Smooth muscle cell of the brain vasculature (primary cell): ENCODE measurements around the gene ZNF513.
"Not testable (repeated sequence)": the region's sequence is repeated elsewhere in the genome, so short reads cannot be mapped to it uniquely, and the experiment has no call there.

Experiments used
- DNase-seq: peaks from one replicate; pipeline ENCODE4 v3.0.0-alpha.2; 2012; ENCODE audit warnings: low read depth, low spot score

Gene ZNF513, protein sequence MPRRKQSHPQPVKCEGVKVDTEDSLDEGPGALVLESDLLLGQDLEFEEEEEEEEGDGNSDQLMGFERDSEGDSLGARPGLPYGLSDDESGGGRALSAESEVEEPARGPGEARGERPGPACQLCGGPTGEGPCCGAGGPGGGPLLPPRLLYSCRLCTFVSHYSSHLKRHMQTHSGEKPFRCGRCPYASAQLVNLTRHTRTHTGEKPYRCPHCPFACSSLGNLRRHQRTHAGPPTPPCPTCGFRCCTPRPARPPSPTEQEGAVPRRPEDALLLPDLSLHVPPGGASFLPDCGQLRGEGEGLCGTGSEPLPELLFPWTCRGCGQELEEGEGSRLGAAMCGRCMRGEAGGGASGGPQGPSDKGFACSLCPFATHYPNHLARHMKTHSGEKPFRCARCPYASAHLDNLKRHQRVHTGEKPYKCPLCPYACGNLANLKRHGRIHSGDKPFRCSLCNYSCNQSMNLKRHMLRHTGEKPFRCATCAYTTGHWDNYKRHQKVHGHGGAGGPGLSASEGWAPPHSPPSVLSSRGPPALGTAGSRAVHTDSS

DNA sequence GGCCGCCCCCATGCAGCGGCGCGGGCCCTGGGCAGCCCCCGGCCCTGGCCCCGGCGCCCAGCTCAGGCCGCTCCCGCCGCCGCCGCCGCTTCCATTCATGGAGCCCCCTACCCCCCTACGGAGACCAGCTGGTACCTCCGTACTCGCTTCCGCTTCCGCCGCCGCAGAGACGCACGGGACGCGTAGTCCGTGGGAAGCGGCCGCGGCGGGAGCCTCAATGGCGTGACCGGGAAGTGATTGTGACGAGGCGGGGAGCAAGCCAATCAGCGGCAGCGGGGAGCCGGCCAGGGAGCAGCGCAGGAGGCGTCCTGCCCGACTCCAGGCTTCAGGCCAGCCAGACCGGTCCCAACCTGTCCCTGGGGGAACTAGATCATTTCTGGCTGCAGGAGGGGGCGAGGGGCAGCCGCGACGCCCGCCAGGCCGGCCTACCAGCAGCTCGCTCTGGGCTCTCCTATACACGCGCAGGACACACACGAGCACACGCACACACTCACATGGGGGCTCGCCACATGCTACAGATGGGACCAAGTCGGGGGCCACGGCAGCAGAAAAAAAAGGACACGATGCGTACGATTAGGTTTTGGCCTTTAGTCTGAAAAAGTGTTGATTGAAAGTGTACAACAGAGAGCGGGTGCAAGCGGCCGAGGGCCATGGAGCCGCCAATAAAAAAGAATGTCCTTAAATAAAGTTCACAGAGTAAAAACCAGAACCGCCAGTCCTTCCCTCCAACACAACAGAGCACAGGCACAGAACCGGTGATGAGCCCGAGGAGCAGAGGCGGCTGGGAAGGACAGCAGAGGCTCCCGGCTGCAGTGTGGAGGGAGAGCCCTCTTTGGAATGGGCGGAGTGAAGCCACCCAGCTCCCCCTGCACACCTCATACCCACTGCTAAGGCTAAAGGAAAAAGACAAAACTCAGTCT is at the start of gene ZNF513:
Gene ZNF513 (minus strand): TSS at position 109 of the 920 bp plus-strand sequence. CDS start 208 bp downstream, outside the sequence.
- peak; percentile 83 for DNase-seq

DNA sequence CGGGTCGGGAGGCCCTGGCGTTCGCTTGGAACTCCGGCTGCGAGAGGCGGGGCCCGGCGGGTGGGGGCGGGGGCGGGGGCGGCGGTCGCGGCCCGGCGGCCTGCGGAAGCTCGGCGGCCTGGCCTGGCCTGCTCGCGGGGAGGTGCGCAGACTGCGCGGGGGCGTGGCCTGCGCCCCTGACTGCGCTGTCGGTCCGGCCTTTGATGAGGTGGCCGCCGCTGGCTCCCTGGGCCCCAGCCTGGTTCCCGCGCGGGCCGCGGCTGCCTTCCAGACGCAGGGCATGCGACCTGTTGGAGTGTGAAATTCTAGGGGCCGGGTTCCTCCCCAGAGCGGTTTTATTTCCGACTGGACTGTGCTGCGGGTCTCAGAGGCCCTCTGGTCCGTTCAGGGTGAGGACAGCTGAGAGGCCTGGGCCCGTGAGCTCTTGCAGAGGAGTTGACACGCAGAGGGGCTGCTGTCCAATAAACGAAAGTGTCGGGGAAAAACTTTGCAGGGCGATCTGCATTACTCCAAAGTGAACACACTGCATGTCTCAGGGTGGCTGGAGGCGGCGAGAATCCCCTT is 48.5 kb upstream of the ZNF513 start:
- peak; percentile 37 for DNase-seq

DNA sequence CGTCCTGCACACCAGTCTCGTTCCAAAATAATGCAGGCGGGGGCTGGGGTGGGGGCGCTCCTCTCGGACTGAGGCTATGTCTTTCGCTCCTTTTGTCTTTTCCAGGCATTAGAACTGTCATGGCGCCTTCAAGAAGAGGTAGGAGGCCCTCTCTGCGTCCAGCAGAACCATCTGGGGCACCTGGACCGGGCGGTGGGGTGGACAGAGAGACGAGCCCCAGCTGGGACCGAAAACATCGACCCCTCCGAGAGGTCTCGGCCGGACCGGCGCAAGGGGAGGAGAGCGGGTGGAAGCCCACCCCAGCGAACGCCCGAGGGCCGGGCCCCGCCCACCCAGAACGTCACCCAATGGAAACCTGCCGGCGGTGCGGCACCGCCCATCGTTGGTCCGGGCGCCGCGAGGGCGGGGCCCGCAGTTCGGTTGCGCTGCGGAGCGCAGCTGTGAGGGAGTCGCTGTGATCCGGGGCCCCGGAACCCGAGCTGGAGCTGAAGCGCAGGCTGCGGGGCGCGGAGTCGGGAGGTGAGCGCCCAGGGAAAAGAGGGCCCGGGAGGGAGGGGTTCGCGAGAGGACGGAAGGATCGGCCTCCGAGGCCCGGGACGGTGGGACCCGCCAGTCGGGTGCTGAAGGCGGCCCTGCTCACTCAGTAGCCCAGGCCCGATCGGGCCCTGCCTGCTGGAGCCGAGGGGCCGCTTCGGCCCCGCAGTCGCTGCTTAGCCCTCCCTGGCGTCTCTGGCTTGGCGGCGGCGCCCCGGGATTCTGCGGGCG is 47.9 kb upstream of the ZNF513 start, which contains the start of gene NRBP1:
Gene NRBP1 (plus strand): TSS at position 419 of the 765 bp plus-strand sequence. CDS start 4,643 bp downstream, outside the sequence.
- DNase-seq = peak; percentile 67

DNA sequence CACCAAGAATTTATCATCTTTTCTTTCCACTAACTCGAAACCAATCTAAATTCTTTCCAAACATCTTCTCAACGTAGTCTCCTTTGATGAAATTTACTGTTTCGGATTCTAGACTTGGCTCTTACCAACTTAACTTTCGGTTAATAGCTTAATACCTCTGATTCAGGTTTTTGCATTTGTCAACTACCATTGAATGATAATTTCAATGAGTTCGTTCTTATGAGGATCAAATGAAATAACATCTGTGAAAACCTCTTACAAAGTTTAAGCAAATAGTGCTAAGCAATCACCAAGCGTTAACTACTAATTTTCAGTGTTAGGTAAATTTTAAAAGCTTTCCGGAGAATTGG is 47.3 kb upstream of the ZNF513 start:
- DNase-seq = no peak

DNA sequence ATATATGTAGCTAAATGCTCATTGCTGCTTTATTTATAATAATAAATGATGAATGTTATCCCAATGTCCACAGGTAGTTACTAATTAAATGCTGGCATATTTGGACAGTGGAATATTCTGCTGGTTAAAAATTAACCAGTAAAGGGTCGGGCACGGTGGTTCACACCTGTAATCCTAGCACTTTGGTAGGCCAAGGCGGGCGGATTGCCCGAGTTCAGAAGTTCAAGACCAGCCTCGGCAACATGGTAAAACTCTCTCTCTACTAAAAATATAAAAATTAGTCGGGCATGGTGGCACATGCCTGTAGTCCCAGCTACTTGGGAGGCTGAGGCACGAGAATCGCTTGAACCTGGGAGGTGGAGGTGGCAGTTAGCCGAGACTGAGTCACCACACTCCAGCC is 44.5 kb upstream of the ZNF513 start:
- not testable (repeated sequence) for DNase-seq

DNA sequence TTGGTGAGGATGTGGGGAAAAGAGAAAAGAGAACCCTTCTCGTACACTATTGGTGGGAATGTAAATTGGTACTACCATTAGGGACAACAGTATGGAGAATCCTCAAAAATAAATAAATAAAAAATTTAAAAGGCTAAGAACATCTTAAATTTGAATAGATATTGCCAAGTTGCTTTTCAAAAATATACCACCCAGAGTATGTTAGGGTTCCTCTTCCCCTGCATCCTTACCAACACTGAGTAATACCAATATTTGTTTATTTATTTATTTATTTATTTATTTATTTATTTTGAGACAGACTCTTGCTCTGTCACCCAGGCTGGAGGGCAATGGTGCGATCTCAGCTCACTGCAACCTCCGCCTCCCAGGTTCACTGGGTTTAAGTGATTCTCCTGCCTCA is 42.4 kb upstream of the ZNF513 start:
- DNase-seq = no peak

DNA sequence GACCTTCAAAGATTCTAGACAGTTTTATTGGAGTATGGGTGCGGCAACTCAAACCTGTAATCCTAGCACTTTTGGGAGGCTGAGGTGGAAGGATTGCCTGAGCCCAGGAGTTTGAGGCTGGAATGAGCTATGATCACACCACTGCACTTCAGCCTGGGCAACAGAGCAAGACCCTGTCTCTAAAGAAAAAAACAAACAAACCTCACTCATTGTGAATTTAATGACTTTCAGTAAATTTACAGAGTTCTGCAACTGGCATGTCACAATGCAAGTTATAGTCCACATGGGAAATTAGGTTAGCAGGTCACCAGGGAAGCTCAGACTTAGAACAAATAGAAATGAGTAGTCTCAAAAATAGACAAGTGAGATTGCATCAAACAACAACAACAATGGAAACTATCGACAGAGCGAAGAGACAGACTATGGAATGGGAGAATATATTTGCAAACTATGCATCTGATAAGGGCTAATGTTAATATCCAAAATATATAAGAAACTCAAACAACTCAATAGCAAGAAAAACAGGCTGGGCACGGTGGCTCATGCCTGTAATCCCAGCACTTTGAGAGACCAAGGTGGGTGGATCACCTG is 41.2 kb upstream of the ZNF513 start:
- no peak for DNase-seq

DNA sequence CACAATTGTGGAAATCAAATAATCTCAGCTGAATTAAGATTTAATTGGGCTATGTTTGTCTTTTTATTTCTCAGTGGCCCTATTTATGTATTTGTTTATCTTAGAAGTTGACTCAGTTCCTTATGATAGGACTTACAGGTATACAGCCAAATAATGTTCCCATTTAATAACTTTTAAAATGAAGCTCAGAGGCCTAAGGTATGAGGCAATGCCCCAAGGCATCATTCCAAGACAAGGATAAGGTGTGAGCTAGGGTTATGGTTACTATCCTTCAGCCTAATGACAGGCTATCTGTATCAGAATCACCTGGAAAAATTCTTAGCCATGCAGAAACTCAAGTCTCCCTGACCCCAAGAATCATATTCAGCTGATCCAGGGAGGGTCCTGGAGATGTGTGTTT is 40.5 kb upstream of the ZNF513 start:
- DNase-seq = no peak

DNA sequence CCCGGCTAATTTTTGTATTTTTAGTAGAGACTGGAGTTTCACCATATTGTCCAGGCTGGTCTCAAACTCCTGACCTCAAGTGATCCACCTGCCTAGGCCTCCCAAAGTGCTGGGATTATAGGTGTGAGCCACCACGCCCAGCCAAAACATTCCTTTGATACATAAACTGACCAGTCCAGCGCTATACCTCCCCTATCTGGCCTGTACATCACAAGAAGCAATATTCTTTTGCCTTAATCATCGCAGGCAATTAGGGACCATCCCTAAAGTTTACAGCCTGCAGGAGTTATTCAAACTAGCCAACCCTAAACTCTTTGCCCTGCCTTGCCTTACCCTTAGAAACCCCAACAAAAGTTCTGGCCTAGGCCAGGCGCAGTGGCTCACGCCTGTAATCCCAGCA is 35.6 kb upstream of the ZNF513 start:
- DNase-seq = no peak

DNA sequence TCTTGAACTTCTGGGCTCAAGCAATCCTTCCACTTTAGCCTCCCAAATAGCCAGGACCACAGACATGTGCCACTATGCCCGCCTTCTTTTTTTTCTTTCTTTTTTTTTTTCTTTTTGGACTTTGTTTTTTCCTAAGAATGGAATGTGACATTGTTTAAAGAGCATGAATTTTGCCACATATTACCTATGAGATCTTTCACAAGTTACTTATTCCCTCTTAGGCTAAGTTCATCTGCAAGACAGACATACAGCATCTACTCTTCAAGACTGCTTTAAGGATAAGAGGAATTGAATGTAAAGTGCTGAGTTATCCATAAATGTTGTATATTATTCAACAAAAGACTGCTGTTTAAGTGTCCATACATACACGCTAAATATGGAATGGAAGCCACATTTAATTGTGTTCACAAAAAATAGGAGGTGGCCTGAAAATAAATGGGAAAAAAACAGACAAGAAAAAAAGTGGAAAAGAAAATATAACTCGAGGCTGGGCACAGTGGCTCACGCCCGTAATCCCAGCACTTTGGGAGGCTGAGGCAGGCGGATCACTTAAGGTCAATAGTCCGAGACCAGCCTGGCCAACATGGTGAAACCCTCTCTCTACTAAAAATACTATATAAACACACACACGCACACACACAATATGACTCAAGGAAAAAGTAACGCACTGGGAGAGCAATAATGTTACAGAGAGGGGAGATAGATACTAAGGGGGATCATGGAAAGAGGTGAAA is 32.1 kb upstream of the ZNF513 start:
- no peak for DNase-seq

DNA sequence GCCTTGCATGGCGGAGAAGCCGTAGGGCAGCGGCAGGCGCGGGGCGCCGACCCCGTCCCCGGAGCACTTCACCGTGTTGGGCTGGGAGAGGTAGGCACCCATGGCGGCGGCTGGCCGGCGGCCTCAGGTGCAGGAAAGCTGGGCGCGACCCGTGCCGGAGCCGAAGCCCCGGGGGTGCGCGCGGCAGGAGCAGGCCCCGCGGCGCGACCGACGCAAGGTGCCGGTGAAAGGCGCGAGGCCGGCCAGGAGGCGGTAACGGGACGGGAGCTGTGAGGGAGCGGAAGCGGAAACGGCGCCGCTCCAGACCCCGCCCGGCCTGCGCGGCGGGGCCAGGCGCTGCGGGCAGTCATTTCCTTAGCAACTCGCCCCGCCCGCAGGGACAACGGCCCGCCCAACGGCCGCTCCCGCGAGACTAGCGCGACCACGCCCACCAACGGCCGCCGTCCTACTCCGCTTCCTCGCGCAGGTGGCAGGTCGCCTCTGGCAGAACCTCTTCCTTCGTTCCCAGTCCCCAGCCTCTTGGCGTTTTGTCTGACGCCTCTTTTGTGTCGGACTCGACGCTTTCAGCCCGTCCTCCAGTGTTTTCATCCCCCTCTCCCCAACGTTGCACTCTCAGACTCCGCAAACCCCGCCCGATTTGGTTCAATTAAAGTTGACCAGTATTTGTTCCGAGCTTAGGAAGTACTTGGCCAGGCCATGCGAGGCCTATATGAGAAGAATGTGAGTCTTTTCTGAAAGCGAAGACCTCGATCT is 29.0 kb upstream of the ZNF513 start, which contains the start of gene PPM1G:
Gene PPM1G (minus strand): TSS at position 271 of the 753 bp plus-strand sequence. CDS start 169 bp downstream, at position 102.
- peak; percentile 70 for DNase-seq

DNA sequence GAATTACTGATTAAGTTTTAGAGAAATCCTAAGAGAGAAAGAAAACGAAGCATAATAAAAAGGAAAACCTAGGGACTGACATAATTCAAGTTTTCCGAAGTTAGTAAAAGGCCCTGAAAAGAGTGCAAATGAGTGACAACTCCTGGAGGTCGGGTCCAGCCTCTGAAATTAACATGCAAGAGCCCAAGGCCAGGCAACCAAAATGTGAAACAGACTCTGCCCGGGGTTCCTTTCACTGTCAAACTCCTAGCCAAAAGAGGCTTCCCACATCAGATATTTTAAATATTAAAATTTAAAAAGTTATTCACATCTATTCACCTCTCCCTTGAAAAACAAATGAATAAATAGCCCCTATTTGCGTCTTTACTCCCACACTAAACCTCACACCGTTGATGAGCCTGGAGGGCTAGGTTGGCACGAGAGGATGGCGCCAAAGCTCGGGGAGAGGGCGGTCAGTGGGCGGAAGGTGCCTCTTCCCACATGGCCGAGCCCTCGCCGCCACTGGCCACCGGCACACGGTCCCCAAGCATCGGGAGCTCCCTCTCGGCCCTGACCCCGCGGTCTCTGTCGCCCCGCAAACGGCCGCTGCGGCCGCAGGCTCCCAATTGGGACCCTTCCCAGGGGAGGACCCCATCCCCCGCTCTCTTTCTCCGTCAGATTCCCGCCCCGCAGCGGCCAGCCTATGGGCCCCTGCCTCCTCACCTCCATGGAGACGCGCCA is 28.2 kb upstream of the ZNF513 start:
- DNase-seq = no peak

DNA sequence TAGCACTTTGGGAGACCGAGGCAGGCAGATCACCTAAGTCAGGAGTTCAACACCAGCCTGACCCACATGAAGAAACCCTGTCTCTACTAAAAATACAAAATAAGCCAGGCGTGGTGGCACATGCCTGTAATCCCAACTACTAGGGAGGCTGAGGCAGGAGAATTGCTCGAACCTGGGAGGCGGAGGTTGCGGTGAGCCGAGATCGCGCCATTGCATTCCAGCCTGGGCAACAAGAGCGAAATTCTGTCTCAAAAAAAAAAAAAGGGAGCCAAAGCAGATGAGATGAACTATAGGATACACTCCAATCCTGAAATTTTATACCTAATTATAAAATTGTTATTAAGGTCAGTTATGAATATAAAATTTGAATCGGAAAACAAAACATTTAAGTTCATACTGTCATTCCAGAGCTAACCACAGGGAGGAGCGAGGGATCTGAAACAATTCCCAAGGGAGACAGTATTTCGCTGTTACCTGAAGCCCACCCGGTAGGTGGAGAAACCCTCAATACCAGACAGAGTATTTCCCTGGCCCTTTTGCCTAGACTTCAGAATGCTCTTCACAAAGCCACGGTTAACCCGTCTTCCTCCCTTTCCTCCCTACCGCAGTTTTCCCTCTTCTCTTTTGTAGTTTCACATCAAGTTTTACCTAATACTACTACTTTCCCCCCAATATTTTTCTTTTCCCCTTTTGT is 27.4 kb upstream of the ZNF513 start:
- DNase-seq = no peak

DNA sequence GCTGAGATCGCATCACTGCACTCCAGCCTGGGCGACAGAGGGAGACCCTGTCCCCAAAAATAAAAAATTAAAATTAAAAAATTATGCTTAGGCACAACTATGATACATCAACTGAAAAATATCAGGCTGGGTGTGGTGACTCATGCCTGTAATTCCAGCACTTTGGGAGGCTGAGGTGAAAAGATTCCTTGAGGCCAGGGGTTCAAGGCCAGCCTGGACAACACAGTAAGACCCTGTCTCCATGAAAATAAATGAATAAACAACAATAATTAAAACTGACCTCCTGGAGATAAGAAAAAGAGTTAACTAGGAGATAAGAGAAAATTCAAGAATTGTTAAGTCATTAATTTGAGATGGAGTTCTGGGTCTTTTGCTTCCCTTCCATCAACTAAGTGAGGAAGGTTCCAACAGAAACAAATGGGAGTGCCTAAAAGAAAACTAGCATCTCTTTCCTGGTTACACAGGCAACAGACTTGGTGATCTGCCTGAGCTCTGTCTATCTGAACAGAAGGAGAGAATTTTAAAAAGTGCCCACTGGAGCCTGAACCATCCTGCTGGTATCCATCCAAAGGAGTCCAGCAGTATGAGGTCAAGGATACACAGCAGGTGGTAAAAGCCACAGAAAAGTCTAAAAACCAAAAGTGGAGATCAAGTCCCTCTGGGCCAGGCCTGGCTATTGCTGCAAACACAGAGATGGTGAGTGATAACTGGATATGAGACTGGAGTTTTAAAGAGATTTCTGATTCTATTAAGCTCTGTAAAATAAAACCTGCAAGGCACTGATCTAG is 20.0 kb upstream of the ZNF513 start:
- no peak for DNase-seq

DNA sequence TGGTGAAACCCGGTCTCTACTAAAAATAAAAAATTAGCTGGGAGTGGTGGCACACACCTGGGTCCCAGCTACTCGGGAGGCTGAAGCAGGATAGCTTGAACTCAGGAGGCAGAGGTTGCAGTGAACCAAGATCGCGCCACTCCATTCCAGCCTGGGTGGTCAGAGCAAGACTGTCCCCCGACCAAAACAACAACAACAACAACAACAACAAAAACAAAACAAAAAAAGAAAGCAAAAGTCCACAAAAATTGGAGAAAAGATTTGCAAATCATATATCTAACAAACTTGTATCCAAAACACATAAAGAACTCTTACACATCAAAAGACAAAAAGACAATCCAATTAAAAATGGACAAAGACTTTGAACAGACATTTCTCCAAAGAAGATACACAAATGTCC is 18.4 kb upstream of the ZNF513 start:
- no peak for DNase-seq

DNA sequence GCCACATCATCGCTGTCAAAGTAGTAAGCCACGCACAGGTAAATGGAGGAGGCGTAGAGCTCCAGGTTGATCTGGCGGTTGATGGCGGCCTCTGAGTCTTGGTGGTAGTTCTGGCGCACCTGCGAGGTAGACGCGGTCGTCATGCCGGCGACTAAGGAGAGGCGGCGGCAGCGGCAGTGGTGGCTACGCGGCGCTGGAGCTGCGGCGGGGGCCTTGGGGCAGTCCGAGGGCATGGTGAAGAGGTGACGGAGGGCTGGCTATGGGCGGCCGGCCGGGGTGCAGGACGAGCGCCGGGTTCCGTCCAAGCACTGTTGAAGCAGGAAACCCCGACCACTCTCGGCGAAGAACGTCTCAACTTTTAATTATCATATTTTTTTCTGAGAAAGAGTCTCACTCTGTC is 12.7 kb upstream of the ZNF513 start:
- no peak for DNase-seq
